HEK293T (cell line): Measurements from ENCODE around the gene GBP2.

Source experiments
- ARNT ChIP-seq: fragments of 450-650 bp; IDR thresholded peaks from 2 replicates; pipeline ENCODE4 v1.6.1; 2017; ENCODE audit warnings: mild to moderate bottlenecking
- BHLHE40 ChIP-seq: fragments of 450-650 bp; IDR thresholded peaks from 2 replicates; pipeline ENCODE4 v1.6.1; 2016; ENCODE audit warnings: mild to moderate bottlenecking, moderate library complexity, borderline replicate concordance
- ELF4 ChIP-seq: fragments of 450-650 bp; IDR thresholded peaks from 2 replicates; pipeline ENCODE4 v1.6.1; 2017; ENCODE audit warnings: antibody characterized with exemption
- FOXA1 ChIP-seq: fragments of 450-650 bp; IDR thresholded peaks from 2 replicates; pipeline ENCODE4 v1.6.1; 2016; ENCODE audit warnings: mild to moderate bottlenecking
- FOXK2 ChIP-seq: fragments of 450-650 bp; IDR thresholded peaks from 2 replicates; pipeline ENCODE4 v1.6.1; 2016; ENCODE audit warnings: mild to moderate bottlenecking
- FOXM1 ChIP-seq: fragments of 450-650 bp; IDR thresholded peaks from 2 replicates; pipeline ENCODE4 v1.6.1; 2017; ENCODE audit warnings: mild to moderate bottlenecking, borderline replicate concordance
- HDGF ChIP-seq: fragments of 450-650 bp; IDR thresholded peaks from 2 replicates; pipeline ENCODE4 v1.6.1; 2017; ENCODE audit warnings: antibody characterized with exemption, borderline replicate concordance
- NFRKB ChIP-seq: fragments of 450-650 bp; IDR thresholded peaks from 2 replicates; pipeline ENCODE4 v1.6.1; 2016; ENCODE audit warnings: mild to moderate bottlenecking, moderate library complexity
- PKNOX1 ChIP-seq: fragments of 450-650 bp; IDR thresholded peaks from 2 replicates; pipeline ENCODE4 v1.6.1; 2016
- SP1 ChIP-seq: fragments of 450-650 bp; IDR thresholded peaks from 2 replicates; pipeline ENCODE4 v1.6.1; 2017
- SUZ12 ChIP-seq: fragments of 450-650 bp; IDR thresholded peaks from 2 replicates; pipeline ENCODE4 v1.6.1; 2016; ENCODE audit warnings: mild to moderate bottlenecking
- ZNF384 ChIP-seq: fragments of 450-650 bp; IDR thresholded peaks from 2 replicates; pipeline ENCODE4 v1.6.1; 2016

- TF ChIP-seq FOXK2 (no peak), NFRKB (no peak), FOXA1 (no peak), FOXM1 (no peak), ZNF384 (no peak), PKNOX1 (no peak), ELF4 (no peak), BHLHE40 (no peak), ARNT (no peak), SP1 (no peak), SUZ12 (no peak), HDGF (no peak)
Observed at GRCh38 chr1:89065079-89065868, 60.6 kb downstream of the GBP2 start, which contains the start of gene GBP1.
